GM21825 (cell line): ENCODE measurements around the gene PLIN5.

ENCODE experiments used
- ATAC-seq: cut with Tn5 transposase; IDR thresholded peaks from one replicate; pipeline ENCODE4 v1.9.1; 2021; ENCODE audit warnings: mild to moderate bottlenecking, moderate library complexity; ENCODE audit not compliant: unreplicated experiment

PLIN5 gene

GRCh38 chr19:4524808-4525562, 10.0 kb downstream of the PLIN5 start:
- ATAC-seq: no peak

- no peak for ATAC-seq
Observed at GRCh38 chr19:4523306-4524110, 11.5 kb downstream of the PLIN5 start.

GRCh38 chr19:4522291-4523002, 12.6 kb downstream of the PLIN5 start:
- ATAC-seq: no peak

GRCh38 chr19:4521888-4522242, 13.2 kb downstream of the PLIN5 start:
- ATAC-seq: no peak

GRCh38 chr19:4521170-4521887, 13.7 kb downstream of the PLIN5 start:
- ATAC-seq: no peak

GRCh38 chr19:4519521-4520277, 15.3 kb downstream of the PLIN5 start:
- ATAC-seq: no peak

GRCh38 chr19:4519172-4519496, 15.9 kb downstream of the PLIN5 start:
- ATAC-seq: no peak

GRCh38 chr19:4518345-4519171, 16.5 kb downstream of the PLIN5 start, which contains the start of gene PLIN4:
Gene PLIN4, minus strand, starts transcription at chr19:4518486. Its CDS starts 214 bp downstream, at chr19:4518272.
- ATAC-seq: no peak

GRCh38 chr19:4517451-4518057, 17.5 kb downstream of the PLIN5 start:
- ATAC-seq: no peak

- ATAC-seq: no peak
Observed at GRCh38 chr19:4516939-4517300, 18.1 kb downstream of the PLIN5 start.

GRCh38 chr19:4516199-4516938, 18.7 kb downstream of the PLIN5 start:
- no peak for ATAC-seq

GRCh38 chr19:4515732-4516131, 19.3 kb downstream of the PLIN5 start:
- ATAC-seq: no peak

- no peak for ATAC-seq
Observed at GRCh38 chr19:4513248-4513647, 21.8 kb downstream of the PLIN5 start.

GRCh38 chr19:4512070-4512469, 23.0 kb downstream of the PLIN5 start:
- no peak for ATAC-seq

GRCh38 chr19:4511300-4512054, 23.5 kb downstream of the PLIN5 start:
- no peak for ATAC-seq

GRCh38 chr19:4510435-4511255, 24.4 kb downstream of the PLIN5 start:
- ATAC-seq: no peak

GRCh38 chr19:4508698-4509097, 26.3 kb downstream of the PLIN5 start:
- ATAC-seq: no peak
